GM18502 (cell line): ENCODE data around the gene VCP.

Experiments used
- ATAC-seq: cut with Tn5 transposase; IDR thresholded peaks from one replicate; pipeline ENCODE4 v1.9.1; 2021; ENCODE audit warnings: mild to moderate bottlenecking; ENCODE audit not compliant: unreplicated experiment, poor library complexity

VCP gene

DNA sequence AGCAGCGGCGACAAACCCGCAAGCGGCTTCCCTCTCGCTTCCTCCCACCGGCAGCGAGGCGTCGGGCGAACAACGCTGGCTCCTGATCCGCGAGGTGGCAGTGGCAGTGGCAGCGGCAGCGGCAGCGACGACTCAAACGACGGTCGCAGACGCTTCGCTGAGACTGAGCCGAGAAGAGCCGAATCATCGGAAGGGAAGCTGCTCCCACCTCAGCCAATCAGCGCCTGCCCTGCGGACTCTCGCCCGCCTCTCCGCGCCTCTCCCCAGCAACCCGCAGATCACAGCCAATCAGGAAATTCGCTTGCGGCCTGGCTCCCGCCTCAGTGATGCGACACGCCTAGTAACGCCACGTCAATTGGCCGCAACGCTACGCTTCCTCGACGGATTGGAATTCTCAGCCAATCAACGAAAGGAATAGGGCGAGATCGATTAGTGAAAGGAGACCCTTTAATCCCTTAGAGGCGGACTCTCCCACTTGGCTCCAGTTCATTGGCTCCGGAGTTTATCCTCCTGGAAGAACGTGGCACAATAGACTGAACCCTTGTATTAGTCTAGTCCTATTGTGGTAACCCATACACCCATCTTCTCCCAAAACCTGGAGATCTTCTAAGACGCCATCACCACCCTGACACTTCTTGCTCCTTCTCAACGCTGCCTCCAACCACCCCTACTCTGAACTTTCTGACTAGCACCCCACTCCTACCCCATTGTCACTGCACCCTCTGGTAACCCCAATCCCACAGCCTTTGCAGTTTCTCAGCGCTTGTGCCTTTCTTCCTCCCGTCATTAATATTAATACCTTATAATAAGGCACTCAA is at the start of gene VCP:
Gene VCP, minus strand, starts transcription at position 165 of the 818 bp plus-strand sequence. CDS start 272 bp downstream, outside the sequence.
- peak; percentile 83 for ATAC-seq

DNA sequence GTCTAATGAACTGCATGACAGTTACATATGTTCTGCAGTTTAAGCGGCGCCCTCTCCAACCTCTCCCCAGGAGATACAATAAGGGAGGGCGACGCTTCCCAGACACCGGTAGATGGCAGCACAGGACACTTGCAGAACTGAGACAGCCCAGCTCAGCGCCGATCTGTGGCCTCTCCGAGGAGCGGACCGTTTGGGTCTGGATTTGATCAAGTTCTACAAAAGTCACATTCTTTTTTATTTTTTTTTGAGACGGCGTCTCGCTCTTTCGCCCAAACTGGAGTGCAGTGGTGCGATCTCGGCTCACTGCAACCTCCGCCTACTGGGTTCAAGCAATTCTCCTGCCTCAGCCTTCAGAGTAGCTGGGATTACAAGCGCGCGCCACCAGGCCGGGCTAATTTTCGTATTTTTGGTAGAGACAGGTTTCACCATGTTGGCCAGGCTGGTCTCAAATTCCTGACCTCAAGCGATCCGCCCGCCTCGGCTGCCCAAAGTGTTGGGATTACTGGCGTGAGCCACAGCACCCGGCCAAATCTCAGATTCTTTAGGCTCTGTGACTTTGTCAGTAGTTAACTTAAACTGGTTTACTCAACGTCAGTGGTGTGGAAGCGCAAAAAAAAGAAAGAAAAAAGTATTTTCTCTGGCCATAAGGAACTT is 44.6 kb upstream of the VCP start:
- ATAC-seq, result peak; percentile 56

DNA sequence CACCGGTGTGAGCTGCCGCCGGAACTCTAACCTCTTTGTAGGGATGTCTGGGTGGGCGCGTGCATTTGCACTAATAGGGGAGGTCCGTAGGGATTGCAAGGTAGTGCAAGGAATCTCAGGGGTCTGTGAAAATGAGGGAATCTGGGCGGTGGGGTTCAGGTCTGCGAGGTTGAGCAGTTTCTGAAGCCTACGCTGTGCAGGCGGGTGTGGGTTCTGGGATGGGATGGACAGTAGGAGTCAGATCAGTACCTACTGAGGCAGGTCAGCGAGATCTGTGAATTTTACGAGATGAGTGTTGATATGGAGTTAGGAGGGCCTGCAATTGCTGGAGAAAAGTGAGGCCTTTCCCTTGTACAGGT is 44.1 kb upstream of the VCP start:
- no peak for ATAC-seq

DNA sequence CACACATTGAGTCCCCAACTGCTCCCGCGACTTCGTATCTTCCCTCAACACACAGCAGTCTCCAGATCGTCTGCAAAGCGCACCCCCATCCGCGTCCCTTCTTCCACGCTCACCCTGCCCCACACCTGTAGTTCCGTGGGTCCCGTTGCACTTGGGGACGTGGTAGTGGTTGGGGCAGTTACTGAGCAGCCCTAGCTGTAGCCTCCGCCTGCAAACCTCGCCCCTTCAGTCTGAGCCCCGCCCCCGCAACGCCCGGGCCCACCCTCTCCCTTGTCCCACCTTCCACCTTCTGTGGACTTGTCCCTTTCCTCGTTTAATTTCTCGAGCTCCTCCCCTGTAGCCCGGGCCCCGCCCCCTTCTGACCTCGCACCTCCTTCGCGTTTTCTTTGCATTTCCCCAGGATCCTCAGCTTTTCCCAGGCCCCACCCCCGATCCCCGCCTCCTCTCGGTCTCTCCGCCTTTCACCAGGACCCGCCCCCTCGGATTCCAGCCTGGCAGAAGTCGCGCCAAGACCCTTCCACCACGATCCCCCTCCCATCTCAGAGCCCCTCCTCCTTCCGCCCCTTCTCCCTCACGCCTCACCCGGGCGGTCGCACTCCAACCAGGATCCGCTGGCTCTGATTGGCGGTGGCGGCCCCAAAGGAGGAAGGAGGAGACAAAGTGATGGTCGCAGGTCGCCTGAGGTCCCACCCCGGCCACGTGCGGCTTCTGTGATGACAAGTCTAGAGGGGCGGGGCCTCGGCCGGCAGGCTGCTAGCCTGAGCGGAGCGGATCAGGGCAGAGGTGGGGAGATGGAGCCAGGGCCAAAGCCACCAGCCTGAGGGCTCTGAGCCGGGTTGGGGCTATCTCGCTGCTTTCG is 43.5 kb upstream of the VCP start, which contains the start of gene ATOSB:
Gene ATOSB, minus strand, starts transcription at position 183 of the 859 bp plus-strand sequence. CDS start 7,588 bp downstream, outside the sequence.
- peak; percentile 62 for ATAC-seq

DNA sequence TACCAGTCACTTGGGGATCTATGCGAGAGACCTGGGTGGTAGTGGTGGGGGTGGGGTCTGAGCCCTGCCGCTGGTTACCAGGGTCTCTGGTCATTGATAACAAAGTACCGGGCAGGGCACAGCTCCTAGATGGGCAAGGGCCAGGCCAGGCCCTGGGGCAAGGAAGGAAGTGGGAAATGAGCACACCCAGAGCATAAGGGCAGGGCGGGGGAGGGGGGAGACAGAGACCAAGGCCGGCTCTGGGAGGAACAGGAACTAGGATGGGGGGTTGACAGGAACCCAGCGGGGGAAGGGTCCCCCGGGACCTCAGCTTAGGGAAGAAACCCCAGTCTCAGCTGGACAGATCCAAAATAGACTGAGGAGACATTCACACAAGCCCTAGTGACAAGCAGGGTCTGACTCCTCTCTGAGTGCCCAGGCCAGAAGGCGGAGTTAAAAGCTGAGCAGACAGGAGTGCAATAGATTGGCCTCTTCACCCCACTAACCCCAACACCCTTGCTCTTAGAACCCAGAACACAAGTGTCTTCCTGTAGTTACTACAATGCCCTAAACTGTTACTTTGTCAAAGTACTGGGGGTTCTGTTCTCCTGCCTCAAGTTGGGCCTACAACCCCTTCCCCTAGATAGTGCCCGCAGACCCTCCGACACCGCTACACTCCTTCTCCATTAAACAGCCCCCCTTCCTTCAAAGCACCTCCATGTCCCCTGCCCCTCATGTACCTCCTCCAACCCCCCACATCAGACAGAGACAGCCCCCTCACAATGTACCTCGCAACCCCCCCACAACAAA is 42.6 kb upstream of the VCP start:
- no peak for ATAC-seq

DNA sequence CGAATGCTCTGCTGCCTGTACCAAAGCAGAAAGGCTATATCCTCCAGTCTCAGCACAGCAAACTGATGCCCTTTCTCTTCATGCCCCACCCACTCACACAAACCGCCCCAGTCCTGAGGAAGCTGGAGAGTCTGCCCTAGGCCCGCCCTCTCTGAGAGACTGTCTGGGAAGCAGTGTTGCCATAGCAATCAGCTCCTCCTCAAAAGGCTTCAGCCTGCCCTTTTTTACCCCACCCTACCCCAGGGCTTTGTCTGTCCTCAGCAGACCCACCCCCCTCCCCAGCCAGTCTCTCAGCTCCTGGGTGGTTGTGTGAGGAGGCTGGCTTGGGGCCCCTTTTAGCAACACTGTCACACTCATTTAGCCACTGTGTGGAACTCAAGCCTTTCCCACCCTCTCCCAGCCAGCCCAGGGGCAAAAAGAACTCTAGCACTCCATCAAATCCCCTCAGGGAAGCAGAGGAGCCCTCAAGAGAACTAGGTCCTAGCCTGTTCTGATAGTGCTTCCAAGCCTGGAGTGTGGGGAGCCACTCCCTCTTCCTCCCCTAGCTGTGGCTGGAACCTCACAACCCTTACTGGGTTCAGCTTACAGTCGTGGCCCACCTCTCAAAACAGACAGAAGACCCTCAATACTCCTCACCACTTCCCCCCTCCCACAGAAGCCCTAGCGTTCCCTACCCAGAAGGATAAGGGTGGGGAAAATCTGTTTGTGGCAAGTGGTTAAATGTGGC is 41.9 kb upstream of the VCP start:
- ATAC-seq, result peak; percentile 17

DNA sequence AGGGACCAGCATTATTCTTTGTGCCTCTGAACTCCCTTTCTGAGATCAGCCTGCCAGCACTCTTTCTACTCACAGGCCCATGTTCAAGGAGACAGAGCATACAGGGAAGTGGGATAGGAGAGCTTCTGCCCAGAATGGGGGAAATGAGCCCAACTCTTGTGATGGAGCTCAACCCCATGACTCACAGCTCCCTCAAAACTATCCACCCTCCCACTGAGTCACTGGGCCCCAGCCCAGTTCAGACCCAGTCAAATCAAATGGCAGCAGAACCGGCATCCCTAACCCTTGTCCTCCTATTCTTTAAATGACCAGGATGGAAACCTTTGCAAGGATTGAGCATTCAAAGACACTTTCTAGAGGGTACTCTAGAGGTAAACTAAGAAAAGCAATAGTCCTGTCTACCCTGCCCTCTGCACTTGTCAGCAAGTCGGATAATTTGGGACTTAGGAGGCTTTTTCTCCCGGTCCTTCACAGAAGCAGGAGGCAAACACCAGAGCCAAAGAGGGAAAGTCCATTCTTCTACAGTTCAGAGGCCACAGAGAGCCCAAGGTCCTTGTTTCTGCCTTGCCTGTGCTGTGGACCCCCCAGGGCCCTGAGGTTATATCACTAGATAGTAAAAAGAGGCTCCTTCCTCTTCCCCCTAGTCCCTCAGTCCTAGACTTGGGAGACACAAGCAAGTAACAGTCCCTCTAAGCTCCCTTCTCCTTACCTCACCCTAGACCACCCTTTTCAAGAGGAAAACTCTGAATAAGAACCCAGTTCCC is 40.0 kb upstream of the VCP start:
- ATAC-seq, result no peak

DNA sequence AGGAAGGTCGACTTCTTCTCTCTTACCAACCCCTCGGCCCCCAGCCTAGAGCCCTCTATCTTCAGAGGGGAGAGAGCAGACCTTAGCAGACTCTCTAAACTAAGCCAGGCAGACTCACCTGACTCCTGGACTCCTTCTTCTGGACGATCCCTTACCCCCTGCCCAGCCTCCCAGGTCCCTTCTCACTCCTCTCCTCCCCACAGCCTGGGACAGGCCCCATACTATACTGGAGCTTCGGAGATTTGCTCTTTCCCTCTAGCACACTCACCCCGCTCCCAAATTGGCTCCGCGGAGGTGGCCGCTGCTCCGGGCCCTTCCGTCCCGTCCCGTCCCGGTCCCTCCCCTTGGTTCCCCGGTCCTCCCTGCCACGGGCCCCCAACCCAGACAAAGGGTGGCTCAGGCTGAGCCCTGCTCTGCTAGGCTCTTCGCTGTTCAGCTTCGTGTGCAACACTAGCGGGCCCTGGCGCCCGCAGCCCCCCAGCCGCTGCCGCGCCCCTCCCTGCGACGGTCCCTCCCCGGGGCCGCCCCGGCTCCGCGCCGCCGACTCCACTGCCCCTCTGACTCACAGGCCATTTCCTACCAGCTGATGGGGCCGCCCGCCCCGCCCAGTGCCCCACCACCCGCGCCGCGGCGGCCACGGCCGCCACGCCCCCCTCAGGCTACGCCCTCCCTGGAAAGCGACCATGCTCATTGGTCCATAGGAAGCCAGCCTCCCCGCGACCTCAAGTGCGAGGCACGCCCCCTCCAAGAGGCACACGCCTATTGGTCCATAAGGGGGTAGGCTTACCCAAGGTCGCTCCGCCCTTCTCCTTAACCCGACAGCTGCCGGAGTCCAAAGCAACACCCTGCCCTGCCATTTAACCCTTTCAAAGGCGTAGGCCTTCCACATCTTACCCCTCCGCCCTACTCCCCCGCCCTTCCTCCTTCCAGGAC is 38.8 kb upstream of the VCP start:
- peak; percentile 76 for ATAC-seq

DNA sequence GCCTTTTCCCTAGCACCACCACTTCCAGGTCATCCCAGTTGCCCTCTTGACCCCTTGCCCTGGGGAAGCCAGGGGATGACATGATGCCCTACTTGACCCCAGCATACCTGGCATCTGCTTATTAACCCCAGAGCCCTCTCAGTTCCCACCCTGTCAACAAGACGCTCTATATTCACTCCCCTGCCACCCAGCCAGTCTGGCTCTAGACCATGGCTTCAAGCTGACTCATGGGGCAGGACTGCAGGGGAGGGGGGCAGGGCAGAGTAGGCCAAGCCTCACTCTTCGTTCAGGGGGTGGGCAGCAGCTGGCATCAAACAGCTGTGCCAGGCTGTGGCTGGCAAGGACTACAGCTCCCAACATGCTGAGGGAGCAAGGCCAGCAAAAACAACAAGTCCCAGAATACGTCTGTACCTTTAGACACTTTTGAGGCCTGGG is 37.9 kb upstream of the VCP start:
- no peak for ATAC-seq

DNA sequence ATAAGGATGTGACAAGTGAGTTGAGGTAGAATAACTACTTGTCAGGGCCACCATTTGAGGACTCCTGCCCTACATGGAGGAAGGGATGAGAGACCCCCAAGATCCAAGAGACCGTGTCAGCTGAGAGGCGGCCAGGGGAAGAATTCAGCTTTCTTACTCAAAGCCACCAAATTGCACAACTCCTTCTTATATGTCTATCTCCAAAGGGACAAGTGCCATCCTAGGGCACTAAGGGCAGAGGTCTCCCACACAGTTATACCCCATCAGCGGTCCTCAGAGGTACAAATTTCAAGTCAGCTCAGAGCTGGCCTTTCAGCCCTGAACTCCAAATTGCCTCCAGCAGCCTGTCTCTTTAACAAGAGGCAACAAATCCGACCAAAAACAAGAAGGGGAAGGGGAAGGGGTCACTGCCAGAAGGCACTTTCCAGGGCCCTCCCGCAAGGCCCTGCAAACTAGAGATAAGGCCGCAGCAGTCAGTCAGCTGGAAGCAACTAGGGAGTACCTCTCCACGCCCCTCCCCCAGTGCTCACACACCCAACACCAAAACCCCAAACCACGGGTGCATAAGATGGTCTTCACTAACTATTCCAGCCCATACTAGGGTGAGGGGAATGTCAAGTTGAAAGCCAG is 36.6 kb upstream of the VCP start:
- ATAC-seq, result no peak

DNA sequence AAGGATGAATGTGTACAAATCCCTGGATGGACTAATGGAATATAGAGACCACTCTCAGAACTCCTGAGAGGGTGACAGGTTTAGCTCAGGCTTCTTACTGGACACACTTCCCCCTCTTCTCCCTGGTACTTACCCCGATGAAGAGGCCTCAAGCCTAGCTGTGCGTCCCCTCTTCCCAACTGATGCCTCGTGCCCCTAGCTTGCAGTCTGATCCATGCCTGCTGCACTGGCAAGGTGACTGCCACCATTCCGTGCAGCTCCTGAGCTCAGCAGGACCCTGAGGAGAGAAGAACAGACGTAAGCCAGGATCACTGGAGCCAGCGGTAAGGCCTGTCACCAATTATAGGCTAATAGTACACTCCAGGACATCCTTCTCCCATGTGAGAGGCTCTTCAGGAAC is 36.0 kb upstream of the VCP start:
- no peak for ATAC-seq

DNA sequence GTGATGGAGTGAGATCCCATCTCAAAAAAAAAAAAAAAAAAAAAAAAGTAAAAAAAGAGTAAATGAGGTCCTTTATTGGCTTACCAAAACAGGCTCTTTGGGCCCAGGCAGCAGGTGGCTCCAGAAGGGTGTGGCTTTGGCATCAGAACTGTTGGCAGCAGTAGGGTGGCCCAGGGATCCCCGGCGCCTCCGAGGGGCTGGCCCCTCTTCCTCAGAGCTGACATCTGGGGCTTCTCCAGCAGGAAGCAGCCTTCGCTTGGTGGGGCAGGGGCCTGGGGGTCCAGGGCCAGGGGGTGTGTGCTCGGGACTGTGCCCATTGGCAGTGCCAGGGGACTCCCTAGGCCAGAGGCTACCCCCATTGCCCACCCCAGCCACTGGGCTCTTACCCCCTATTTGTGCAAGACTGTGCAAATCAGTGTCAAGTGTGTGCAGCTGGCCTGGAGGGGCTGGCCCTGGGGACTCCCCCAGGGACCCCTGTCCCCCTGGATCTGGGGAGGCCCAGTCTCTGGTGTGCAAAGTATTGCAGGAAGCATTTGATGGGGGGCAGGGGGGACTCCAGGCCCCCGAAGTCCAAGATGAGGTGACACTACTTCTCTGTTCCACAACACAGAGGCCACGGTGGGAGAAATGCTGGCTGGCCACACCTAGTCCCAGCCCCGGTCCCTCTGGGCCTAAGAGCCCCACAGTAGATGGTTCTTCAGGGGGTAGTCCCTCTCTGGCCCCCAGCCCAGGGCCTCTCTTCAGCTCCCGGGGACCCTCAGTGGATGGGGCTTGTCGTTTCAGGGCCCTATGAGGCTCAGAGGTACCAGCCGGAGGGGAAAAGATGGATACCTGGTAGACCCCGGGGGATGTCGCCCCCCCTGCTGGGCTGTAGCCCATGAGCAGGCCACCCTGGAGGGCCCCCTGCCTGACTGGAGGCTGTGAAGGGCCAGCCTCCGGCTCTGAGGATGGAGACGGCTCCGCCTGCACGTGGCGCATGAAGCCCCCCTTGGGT is 35.2 kb upstream of the VCP start:
- ATAC-seq, result no peak

DNA sequence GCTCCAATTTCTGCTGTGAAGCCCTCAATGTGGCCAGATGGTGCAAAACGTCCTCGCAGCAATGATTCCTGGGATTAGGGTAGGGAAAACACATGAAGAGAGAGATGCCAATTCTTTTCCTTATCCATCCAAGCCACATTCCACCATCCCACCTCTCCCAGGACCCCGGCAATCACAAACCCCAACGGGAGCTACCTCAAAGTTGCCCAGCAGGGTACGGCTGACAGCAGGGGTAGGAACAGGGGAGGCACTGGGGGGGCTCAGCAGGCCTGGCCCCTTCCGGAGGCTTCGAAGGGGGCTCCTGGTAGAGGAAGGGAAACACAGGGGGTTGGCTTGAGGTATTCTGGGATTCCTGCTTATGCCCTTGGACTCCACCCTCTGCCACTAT is 33.9 kb upstream of the VCP start:
- ATAC-seq, result no peak

DNA sequence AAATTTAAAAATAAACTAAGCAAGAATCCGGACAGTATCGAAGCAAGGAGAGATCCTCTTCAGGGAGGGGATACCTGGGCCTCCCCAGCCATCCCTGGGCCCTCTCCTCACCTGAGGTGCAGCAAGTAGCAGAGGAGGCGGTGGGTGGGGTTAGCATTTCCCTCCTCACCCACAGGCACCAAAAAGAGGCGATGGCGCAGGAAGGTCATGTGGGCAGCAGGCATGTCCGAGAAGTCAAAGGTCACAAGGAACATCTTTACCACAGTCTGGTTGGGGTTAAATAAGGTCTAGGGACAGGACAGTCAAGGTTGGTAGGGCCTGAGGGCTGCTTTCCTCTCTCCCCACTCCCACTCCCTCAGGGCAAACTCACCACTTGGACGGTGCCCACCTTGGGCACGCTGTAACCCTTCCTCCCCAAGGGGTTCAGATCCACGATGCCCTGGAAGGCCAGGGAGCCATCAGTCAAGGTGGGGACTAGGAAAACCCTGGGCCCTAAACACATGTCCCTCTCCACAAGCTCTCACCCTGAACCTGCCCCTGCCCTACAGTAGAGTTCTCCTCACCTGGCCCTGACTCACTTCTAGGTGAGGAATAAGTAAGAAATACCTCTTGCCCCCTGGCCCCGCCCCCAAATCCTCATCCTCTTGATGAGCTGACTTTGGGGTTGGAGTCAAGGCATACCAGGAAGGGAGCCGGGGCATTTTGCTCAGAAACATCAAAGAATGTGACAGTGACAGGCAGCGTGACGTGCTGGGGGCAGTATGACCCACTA is 33.3 kb upstream of the VCP start:
- ATAC-seq, result no peak

DNA sequence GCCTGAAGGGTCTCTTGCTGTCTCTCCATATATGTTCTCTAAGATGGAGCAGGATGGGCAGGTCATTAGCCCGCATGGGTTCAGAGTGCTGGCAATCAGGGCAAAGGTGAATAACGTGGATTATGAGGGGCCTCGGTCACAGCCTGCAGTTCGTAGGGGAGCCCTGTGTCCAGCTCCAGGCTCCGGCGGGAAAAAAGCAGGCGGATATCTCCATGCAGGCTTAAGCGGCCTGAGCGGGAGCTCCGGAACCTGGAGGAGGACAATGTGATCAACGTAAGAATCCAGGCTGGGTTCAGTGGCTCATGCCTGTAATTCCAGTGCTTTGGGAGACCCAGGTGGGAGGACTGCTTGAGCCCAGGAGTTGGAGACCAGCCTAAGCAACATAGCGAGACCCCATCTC is 32.7 kb upstream of the VCP start:
- ATAC-seq, result no peak
